HCT116 (cell line): ENCODE results near the gene NEO1. TPM values are rescaled to one million over a fixed set of nuclear protein-coding genes. Genes with fewer than 3 reads are reported as not detected.

Experiments
- ATAC-seq: fragments of 200-7000 bp; cut with Tn5 transposase; 2 replicates; pipeline ENCODE4 v1.9.1; 2020; ENCODE audit warnings: mild to moderate bottlenecking, moderate library complexity
- BruUV-seq: library from RNA; stranded (reverse); fragments of 400-500 nt; replicated peaks from 2 replicates; lab custom pipeline; 2021; lab: Mats Ljungman, UMichigan
- CTCF ChIA-PET: fragments of 300-600 bp; sonication (Branson Sonifier 250); formaldehyde crosslinking; loops from one replicate; lab custom pipeline; 2021; ENCODE audit warnings: antibody characterized with exemption; lab: Charles Lee
- POLR2A ChIA-PET: fragments of 300-600, 350-600 bp; sonication (Branson Sonifier 250); formaldehyde crosslinking; loops from one replicate; lab custom pipeline; 2021; ENCODE audit warnings: antibody characterized with exemption; lab: Charles Lee
- RAD21 ChIA-PET, 2 experiments: fragments of 300-600 bp; sonication (Branson Sonifier 250); formaldehyde crosslinking; loops; one replicate each; lab custom pipeline; 2023; ENCODE audit warnings: low total read pairs in 2 of 2; ENCODE audit not compliant: uncharacterized antibody in 2 of 2, unreplicated experiment in 2 of 2, low non-redundant PET in 1 of 2; lab: Charles Lee
- DNase-seq: peaks from one replicate; pipeline ENCODE4 v3.0.0-alpha.2; 2010; ENCODE audit warnings: low read depth, low spot score
- H2AFZ ChIP-seq: fragments of 200-600 bp; shearing (Covaris generic), sonication (generic); 2 replicates; pipeline ENCODE4 v1.6.1; 2017; ENCODE audit warnings: low read depth, mixed run types, mixed read lengths, antibody characterized with exemption, low read length; ENCODE audit not compliant: poor library complexity, severe bottlenecking
- H3K27ac ChIP-seq: 2 replicates; pipeline ENCODE4 v1.5.1; 2012; ENCODE audit warnings: low read depth, low read length
- H3K27me3 ChIP-seq: fragments of 200-600 bp; sonication (generic); 2 replicates; pipeline ENCODE4 v1.6.1; 2016; ENCODE audit warnings: mixed run types, low read length, mixed read lengths; ENCODE audit not compliant: insufficient read depth
- H3K36me3 ChIP-seq, 2 experiments: fragments of 200-500 bp in 1 of 2; fragments of 200-600 bp in 1 of 2; sonication (Bioruptor generic) in 1 of 2; sonication (generic) in 1 of 2; 2 replicates each; pipeline versions ENCODE4 v1.5.1 to v1.6.1; 2014 to 2016; ENCODE audit warnings: low read length in 2 of 2, inconsistent platforms in 1 of 2, mixed read lengths in 1 of 2, mixed run types in 1 of 2; ENCODE audit not compliant: insufficient read depth in 2 of 2, control insufficient read depth in 1 of 2
- H3K4me1 ChIP-seq, 2 experiments: fragments of 200-600 bp in 1 of 2; sonication (generic) in 1 of 2; 2 replicates each; pipeline versions ENCODE4 v1.5.1 to v1.6.1; 2012 to 2017; ENCODE audit warnings: low read length in 2 of 2, inconsistent platforms in 1 of 2, mild to moderate bottlenecking in 1 of 2, mixed read lengths in 1 of 2, mixed run types in 1 of 2, moderate library complexity in 1 of 2; ENCODE audit not compliant: insufficient read depth in 2 of 2, control insufficient read depth in 1 of 2
- H3K4me2 ChIP-seq: fragments of 200-600 bp; sonication (generic); 2 replicates; pipeline ENCODE4 v1.6.1; 2017; ENCODE audit warnings: mixed run types, low read length, mixed read lengths
- H3K4me3 ChIP-seq, 2 experiments: fragments of 200-600 bp in 1 of 2; sonication (generic) in 1 of 2; replicated peaks in 1 of 2; 2 replicates each; pipeline ENCODE4 v1.5.1; 2011 to 2016; ENCODE audit warnings: low read length in 2 of 2, control low read depth in 1 of 2, low read depth in 1 of 2, mild to moderate bottlenecking in 1 of 2, mixed read lengths in 1 of 2, mixed run types in 1 of 2
- H3K79me2 ChIP-seq: fragments of 200-600 bp; sonication (generic); 2 replicates; pipeline ENCODE4 v1.6.1; 2017; ENCODE audit warnings: mild to moderate bottlenecking, mixed run types, low read length, moderate library complexity, mixed read lengths; ENCODE audit not compliant: insufficient read depth
- H3K9ac ChIP-seq: fragments of 200-600 bp; sonication (generic); 2 replicates; pipeline ENCODE4 v1.6.1; 2016; ENCODE audit warnings: low read length, mixed read lengths
- H3K9me2 ChIP-seq: fragments of 200-600 bp; sonication (generic), shearing (Covaris generic); 2 replicates; pipeline ENCODE4 v1.6.1; 2017; ENCODE audit warnings: mixed run types, mild to moderate bottlenecking, moderate library complexity; ENCODE audit not compliant: insufficient read depth
- H3K9me3 ChIP-seq, 2 experiments: fragments of 200-500 bp in 1 of 2; fragments of 200-600 bp in 1 of 2; sonication (Bioruptor generic) in 1 of 2; sonication (generic) in 1 of 2; 2 replicates each; pipeline ENCODE4 v1.6.1; 2014 to 2017; ENCODE audit warnings: low read length in 2 of 2, mixed read lengths in 2 of 2, inconsistent platforms in 1 of 2, low read depth in 1 of 2, mild to moderate bottlenecking in 1 of 2, mixed run types in 1 of 2, moderate library complexity in 1 of 2; ENCODE audit not compliant: control insufficient read depth in 1 of 2, insufficient read depth in 1 of 2
- H4K20me1 ChIP-seq: fragments of 200-600 bp; sonication (generic), shearing (Covaris generic); 2 replicates; pipeline ENCODE4 v1.6.1; 2017; ENCODE audit warnings: mixed run types, mild to moderate bottlenecking, moderate library complexity; ENCODE audit not compliant: insufficient read depth
- CBX3 ChIP-seq: IDR thresholded peaks from 2 replicates; pipeline ENCODE4 v1.6.1; 2012; ENCODE audit warnings: low read depth
- EZH2phosphoT487 ChIP-seq: fragments of 200-600 bp; IDR thresholded peaks from 2 replicates; pipeline ENCODE4 v1.6.1; 2018; ENCODE audit warnings: antibody characterized with exemption, borderline replicate concordance
- FOSL1 ChIP-seq: IDR thresholded peaks from 2 replicates; pipeline ENCODE4 v1.6.1; 2012; ENCODE audit warnings: low read depth
- POLR2A ChIP-seq: IDR thresholded peaks from 2 replicates; pipeline ENCODE4 v1.7.0; 2011; ENCODE audit warnings: borderline replicate concordance; ENCODE audit not compliant: insufficient read depth, insufficient read length; ENCODE audit errors: extremely low read depth
- SRF ChIP-seq: IDR thresholded peaks from 2 replicates; pipeline ENCODE4 v1.6.1; 2012; ENCODE audit warnings: low read depth
- TCF7L2 ChIP-seq: IDR thresholded peaks from 2 replicates; pipeline ENCODE4 v1.7.0; 2011; ENCODE audit warnings: borderline replicate concordance, inconsistent platforms; ENCODE audit not compliant: insufficient read depth, insufficient read length; ENCODE audit errors: extremely low read depth
- ZNF274 ChIP-seq: fragments of 200-500 bp; sonication (Bioruptor generic); IDR thresholded peaks from 2 replicates; pipeline ENCODE4 v1.6.1; 2014; ENCODE audit warnings: mild to moderate bottlenecking, low read depth, low read length, inconsistent platforms
- intact Hi-C: fragments of 100-400 bp; cut with micrococcal nuclease; formaldehyde crosslinking; loops from 2 replicates; pipeline ENCODE4 v1.10.0; 2022
- total RNA-seq: library from RNA; stranded (reverse); gene quantifications from one replicate; pipeline ENCODE4 v1.2.1, GENCODE V29; 2021; ENCODE audit not compliant: unreplicated experiment
- TF ChIP-seq, protein P1 (sequence below): IDR thresholded peaks from 2 replicates; pipeline ENCODE4 v1.6.1; 2012; ENCODE audit warnings: low read depth
- TF ChIP-seq, protein P2 (sequence below): IDR thresholded peaks from 2 replicates; pipeline ENCODE4 v1.6.1; 2012

The NEO1 gene
- total RNA-seq, 1 experiment from 2014 or later = 30.0 TPM

DNA sequence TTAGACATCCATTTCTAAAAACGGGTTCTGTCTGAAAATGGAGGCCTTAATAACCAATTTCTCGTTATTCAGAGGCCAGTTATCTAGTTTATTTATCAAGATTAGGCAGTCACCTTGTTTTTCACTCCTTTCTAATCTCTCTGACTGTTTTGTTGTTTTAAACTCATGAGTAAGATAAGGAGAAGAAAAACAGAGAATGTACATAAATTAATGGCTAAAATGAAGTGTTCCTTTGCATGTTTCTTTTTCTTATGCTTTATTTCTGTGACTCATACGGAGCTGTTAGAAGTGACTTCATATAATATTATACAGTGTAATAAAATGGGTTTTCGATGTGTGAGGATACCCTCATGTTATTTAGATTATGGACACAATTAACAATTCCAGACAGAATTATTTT lies 22.0 kb downstream of the NEO1 start:
- no peak overlapping the region for H2AFZ ChIP-seq
- no peaks in the 10 kb centered on the region for H3K9me3 ChIP-seq
- no peaks in the 10 kb centered on the region for H3K4me1 ChIP-seq
- H4K20me1 ChIP-seq = no peaks in the 10 kb centered on the region
- ChIA-PET RAD21 (no interaction called here), POLR2A (no interaction called here), CTCF (no interaction called here)
- no peaks in the 10 kb centered on the region for H3K9me2 ChIP-seq
- ATAC-seq (no peak), DNase-seq (no peak)
- intact Hi-C loops = no loop called here
- H3K4me2 ChIP-seq = no peak overlapping the region
- no peaks in the 10 kb centered on the region for H3K79me2 ChIP-seq
- H3K36me3 ChIP-seq = no peaks in the 10 kb centered on the region
- H3K27me3 ChIP-seq = no peaks in the 10 kb centered on the region
- H3K9ac ChIP-seq = no peak overlapping the region
- no TSS peak for BruUV-seq
- TF ChIP-seq CBX3 = no peak
- no peak overlapping the region for H3K4me3 ChIP-seq
- H3K27ac ChIP-seq = no peak overlapping the region

DNA sequence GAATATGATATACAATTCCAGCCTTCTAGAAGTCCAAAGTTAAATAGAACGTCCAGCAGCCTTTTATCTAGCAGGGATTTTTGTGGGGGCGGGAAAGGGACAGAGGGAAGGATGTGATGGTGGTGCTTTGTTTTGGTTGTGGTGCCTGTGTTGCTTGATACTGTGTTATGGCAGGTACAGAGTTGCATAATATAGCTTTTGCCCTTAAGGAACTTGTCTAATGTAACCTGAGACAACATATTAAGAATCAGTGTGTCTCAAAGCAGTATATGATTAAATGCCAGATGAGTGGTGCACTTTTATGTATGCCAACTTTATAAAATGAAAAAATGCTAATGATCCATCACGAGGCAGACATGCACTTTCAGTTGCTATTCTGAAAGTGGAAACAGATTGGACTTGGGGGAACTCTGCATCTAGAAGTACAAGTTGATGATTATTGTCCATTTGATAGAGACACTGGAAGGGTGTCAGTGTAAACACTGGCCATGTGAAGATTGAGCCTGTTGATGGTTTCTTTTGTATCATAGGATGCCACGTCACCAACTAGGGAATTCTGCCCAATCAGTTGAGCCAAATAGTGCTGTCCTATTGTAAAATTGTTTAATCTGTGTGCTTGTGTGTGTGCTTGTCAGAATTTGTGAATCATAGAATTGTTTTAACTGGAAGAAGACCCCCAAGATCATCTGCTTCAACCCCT lies 23.0 kb downstream of the NEO1 start:
- ChIA-PET RAD21 (no interaction called here), POLR2A (no interaction called here)

More for the DNA sequence above, 23.0 kb downstream of the NEO1 start:
- Histone ChIP-seq H3K9me2 (no peaks in the 10 kb centered on the region), H3K27me3 (no peaks in the 10 kb centered on the region), H3K9me3 (no peaks in the 10 kb centered on the region), H3K9ac (no peak overlapping the region), H3K4me2 (no peak overlapping the region), H3K4me3 (no peak overlapping the region), H3K79me2 (no peaks in the 10 kb centered on the region), H4K20me1 (no peaks in the 10 kb centered on the region), H3K27ac (no peak overlapping the region), H2AFZ (no peak overlapping the region), H3K4me1 (no peaks in the 10 kb centered on the region), H3K36me3 (no peaks in the 10 kb centered on the region)
- DNase-seq = no peak
- TF ChIP-seq, protein P1, sequence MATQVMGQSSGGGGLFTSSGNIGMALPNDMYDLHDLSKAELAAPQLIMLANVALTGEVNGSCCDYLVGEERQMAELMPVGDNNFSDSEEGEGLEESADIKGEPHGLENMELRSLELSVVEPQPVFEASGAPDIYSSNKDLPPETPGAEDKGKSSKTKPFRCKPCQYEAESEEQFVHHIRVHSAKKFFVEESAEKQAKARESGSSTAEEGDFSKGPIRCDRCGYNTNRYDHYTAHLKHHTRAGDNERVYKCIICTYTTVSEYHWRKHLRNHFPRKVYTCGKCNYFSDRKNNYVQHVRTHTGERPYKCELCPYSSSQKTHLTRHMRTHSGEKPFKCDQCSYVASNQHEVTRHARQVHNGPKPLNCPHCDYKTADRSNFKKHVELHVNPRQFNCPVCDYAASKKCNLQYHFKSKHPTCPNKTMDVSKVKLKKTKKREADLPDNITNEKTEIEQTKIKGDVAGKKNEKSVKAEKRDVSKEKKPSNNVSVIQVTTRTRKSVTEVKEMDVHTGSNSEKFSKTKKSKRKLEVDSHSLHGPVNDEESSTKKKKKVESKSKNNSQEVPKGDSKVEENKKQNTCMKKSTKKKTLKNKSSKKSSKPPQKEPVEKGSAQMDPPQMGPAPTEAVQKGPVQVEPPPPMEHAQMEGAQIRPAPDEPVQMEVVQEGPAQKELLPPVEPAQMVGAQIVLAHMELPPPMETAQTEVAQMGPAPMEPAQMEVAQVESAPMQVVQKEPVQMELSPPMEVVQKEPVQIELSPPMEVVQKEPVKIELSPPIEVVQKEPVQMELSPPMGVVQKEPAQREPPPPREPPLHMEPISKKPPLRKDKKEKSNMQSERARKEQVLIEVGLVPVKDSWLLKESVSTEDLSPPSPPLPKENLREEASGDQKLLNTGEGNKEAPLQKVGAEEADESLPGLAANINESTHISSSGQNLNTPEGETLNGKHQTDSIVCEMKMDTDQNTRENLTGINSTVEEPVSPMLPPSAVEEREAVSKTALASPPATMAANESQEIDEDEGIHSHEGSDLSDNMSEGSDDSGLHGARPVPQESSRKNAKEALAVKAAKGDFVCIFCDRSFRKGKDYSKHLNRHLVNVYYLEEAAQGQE = no peak
- TF ChIP-seq ZNF274 (no peak), FOSL1 (no peak), POLR2A (no peak), SRF (no peak), TCF7L2 (no peak), EZH2phosphoT487 (no peak)
- TF ChIP-seq, protein P2, sequence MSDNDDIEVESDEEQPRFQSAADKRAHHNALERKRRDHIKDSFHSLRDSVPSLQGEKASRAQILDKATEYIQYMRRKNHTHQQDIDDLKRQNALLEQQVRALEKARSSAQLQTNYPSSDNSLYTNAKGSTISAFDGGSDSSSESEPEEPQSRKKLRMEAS = no peak
- no peak for ATAC-seq
- CTCF ChIA-PET = no interaction called here
- intact Hi-C loops = no loop called here
- BruUV-seq = no TSS peak
